Upper lobe of left lung (tissue), 4 donors: ENCODE results near the gene SGO2.

Source experiments
- EP300 ChIP-seq, 4 donors: sonication (generic); formaldehyde crosslinking; IDR thresholded peaks; one replicate each; pipeline ENCODE4 v1.5.1; 2017; ENCODE audit warnings: antibody characterized with exemption in 4 of 4, control low read depth in 2 of 4
- POLR2A ChIP-seq, 4 donors: fragments of 450-650 bp; IDR thresholded peaks; one replicate each; pipeline ENCODE4 v1.5.1; 2016 to 2017; ENCODE audit warnings: antibody characterized with exemption in 4 of 4, mild to moderate bottlenecking in 2 of 4
- TF ChIP-seq, protein P1 (sequence below), 6 experiments: fragments of 450-650 bp in 4 of 6; fragments of 200-600 bp in 2 of 6; sonication (generic) in 2 of 6; IDR thresholded peaks; one replicate each; pipeline ENCODE4 v1.5.1; 2016 to 2019; ENCODE audit warnings: antibody characterized with exemption in 6 of 6

DNA sequence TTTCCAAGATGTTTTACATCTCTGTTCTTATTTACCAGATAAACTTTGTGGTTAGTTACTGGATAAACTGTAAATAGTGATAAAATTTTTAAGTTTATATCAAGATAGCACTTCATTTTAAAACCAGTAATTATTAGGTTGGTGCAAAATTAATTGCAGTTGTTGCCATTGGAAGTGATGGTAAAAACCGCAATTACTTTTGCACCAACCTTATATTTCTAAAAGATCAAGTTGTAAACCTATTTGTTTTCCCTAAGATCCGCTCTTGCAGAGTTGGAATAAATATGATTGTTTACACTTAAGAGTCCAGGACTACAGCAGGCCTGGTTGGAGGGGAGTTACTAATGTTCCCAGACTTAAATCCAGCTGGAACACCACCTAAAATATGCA, 59.3 kb downstream of the SGO2 start:
- TF ChIP-seq, protein P1, sequence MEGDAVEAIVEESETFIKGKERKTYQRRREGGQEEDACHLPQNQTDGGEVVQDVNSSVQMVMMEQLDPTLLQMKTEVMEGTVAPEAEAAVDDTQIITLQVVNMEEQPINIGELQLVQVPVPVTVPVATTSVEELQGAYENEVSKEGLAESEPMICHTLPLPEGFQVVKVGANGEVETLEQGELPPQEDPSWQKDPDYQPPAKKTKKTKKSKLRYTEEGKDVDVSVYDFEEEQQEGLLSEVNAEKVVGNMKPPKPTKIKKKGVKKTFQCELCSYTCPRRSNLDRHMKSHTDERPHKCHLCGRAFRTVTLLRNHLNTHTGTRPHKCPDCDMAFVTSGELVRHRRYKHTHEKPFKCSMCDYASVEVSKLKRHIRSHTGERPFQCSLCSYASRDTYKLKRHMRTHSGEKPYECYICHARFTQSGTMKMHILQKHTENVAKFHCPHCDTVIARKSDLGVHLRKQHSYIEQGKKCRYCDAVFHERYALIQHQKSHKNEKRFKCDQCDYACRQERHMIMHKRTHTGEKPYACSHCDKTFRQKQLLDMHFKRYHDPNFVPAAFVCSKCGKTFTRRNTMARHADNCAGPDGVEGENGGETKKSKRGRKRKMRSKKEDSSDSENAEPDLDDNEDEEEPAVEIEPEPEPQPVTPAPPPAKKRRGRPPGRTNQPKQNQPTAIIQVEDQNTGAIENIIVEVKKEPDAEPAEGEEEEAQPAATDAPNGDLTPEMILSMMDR (IDR thresholded peaks at IDR 0.05): no peak
- TF ChIP-seq POLR2A (IDR thresholded peaks at IDR 0.05) (no peak), EP300 (IDR thresholded peaks at IDR 0.05) (no peak)
